GM19023 (cell line): ENCODE measurements around the gene CENPO.
"Not testable (repeated sequence)": the region's sequence is repeated elsewhere in the genome, so short reads cannot be mapped to it uniquely, and the experiment has no call there.

Experiments used
- ATAC-seq: cut with Tn5 transposase; IDR thresholded peaks from one replicate; pipeline ENCODE4 v1.9.1; 2021; ENCODE audit warnings: mild to moderate bottlenecking, moderate library complexity; ENCODE audit not compliant: unreplicated experiment

The CENPO gene

GRCh38 chr2:24787532-24787931 is 5.7 kb upstream of the CENPO start:
- ATAC-seq, result no peak

- ATAC-seq, result no peak
Observed at GRCh38 chr2:24788816-24789215, 4.4 kb upstream of the CENPO start.

DNA sequence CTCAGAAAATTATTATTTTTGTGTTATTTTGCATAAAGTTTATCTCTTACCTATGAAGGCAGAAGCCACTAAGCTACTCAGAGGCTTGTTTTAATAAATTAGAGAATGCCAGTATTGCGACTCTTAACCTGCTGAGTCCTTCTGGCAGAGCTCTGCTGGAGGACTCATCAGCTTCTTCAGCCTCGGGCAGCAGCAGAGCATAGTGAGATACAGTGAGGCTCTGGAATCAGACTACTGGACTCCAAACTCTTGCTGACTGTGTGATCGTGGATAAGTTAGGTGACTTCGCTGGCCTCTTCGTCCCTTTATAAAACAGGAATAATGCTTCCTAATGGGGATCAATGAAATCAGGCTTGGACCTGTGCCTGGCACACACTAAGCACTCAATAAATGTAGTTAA is 1.8 kb upstream of the CENPO start:
- no peak for ATAC-seq

GRCh38 chr2:24792542-24792873 is 717 bp upstream of the CENPO start:
- ATAC-seq, result no peak

DNA sequence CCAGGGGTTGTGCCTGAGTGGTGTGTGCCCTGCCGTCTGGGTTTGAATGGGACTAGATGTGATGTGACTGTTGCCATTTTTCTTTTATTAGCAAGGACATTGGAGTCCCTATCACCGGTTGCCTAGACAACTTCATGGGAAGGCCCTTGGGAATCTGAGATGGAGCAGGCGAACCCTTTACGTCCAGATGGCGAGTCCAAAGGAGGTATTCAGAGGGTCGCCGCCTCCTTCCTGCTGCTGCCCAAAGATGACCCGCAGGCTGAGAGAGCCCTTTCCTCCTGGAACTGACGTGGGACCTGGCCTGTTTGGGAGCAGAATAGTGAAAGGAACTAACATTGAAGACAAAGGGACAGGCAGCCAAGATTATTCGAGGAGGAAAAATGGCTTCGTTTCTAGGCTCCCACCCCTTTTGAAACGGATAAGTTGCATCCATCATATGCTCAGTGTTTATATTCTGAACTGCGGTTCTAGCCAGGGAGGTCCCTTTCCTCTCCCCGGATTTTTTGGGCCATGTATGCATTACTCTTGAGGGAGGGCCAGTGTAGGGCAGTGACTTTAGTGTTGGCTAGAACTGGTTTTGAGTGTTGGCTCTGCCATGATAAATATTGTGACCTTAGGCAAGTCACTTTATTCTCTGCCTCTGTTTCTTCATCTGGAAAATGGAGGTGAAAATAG is 673 bp downstream of the CENPO start:
- ATAC-seq, result no peak

DNA sequence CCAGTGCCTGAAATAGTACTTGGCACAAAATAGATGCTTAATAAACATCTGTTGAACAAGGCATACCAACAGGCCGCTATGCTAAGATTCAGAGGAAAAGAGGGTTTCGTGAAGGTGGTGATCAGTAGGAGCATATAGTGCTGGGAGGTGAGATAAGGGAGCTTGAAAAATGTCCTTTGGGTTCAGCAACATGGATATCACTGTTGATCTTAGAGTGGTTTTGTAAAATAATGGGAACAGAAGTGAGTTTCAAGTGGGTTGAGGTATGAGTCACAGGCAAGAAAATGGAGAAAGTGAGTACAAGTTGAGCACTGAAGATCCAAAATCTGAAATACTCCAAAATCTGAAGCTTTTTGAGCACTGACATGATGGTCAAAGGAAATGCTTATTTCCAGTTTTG is 4.4 kb downstream of the CENPO start:
- ATAC-seq, result no peak

- ATAC-seq, result not testable (repeated sequence)
Observed at GRCh38 chr2:24800487-24800886, 7.3 kb downstream of the CENPO start.

- not testable (repeated sequence) for ATAC-seq
Observed at GRCh38 chr2:24805811-24806660, 12.8 kb downstream of the CENPO start.

DNA sequence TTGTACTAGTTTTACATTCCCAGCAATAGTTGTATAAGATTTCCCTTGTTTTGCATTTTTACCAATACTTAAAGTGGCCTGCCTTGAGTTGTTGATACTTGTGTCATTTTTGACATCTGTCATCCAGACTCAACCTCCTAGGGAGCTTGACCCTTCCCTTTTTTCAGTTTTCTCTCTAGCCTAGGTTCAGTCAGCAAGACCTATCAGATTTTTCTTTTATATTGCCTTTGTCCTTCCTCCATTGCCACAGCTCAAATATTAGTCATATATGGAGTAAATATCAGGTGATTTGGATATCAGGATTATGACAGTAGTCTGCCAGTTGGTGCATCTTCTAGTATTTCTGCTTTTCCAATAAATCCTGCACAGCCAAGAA is 13.4 kb downstream of the CENPO start:
- ATAC-seq, result no peak

- no peak for ATAC-seq
Observed at GRCh38 chr2:24809316-24810007, 16.2 kb downstream of the CENPO start.

GRCh38 chr2:24813691-24814137 is 20.5 kb downstream of the CENPO start:
- ATAC-seq, result no peak

DNA sequence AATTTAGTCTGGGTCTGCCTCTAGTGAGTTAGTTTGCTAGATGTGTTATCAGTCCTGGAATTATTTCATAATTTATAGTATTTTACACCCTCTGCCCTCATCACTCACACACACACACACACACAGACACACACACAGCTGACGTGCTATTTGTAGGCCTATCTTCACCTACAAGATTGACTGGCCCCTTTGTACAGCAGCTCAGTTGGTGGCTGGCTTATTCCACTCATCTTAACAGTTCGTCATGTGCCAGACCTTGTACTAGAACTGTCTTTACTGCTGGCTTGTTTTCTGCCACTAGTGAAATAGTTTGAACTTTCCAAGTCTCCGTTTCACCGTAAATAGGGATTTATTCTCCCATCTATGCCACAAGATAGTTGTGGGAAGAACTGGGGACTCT is 21.3 kb downstream of the CENPO start:
- no peak for ATAC-seq

- ATAC-seq, result no peak
Observed at GRCh38 chr2:24815171-24815570, 21.9 kb downstream of the CENPO start.

- ATAC-seq, result no peak
Observed at GRCh38 chr2:24816404-24816803, 23.2 kb downstream of the CENPO start.

DNA sequence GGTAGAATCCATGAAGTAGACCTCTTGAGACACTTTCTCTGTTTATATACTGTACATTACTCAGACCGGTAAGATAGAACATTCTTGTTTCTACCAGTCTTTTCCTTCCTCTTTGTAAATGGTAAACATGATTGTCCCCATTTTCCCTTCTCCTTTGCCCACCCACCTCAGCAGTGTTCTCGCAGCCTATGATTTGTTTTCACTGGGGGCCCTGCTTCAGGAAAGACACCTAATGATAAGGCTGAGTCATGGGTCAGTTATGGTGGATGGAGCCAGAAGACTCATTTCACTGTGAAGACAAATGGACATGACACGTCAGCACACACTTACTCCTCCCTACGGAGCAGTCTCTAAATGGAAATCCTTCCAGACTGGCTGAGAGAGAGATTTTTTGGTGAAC is 23.7 kb downstream of the CENPO start:
- ATAC-seq, result no peak

- ATAC-seq, result no peak
Observed at GRCh38 chr2:24818721-24819167, 25.5 kb downstream of the CENPO start.

GRCh38 chr2:24819442-24820174 is 26.4 kb downstream of the CENPO start:
- no peak for ATAC-seq

DNA sequence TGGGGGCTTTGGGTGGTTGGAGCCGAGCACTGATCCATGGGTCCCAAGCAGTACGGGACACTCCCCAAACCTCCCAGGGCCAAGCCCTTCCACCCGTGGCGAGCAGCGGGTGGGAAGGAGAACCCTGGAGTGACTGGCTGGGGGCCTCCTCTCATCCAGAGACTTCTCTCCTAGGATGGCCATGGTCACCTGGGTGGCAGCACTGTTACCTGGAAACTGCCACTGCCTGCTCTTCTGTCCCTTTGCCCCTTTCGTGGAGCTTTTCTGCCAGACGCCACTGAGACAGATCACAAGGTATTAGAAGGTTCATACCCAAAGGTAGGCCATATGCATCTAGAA is 26.9 kb downstream of the CENPO start:
- no peak for ATAC-seq

DNA sequence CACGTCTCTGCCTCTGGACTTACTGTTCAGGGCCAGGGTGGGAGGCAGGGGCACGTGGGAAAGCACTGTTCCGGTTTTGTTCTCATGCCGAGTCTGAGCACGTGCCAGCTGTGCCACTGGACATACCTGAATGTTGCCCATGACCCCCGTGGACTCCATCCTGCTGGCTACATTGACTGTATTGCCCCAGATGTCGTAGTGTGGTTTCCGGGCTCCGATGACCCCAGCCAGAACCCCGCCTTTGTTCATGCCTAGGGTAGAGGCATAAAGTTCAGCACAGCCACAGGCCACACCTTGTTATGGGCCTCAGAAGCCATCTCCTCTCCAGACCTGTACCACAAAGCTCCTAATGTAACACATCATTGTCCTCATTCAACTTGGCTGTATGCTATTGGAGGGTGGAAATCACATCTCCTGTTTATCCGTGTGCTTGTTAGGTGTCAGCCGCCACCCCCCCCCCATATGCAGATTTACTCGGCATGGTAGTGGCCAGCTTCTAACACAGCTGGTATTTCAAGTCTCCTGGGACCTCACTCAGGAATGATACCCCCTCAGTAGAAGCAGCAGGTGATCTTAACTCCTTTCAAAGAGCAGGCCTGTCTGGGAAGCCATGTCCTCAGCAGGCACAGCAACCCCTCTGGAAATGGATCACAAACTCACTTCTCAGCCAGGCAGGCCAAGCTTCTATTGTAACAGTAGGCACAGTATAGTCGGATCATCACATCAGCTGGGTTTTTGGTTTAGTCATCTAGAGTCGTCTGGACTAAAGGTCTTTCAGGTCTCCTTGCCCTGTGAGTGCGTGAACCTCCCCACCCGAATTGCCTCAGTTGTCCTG is 27.6 kb downstream of the CENPO start:
- no peak for ATAC-seq

- ATAC-seq, result no peak
Observed at GRCh38 chr2:24821433-24821891, 28.2 kb downstream of the CENPO start.
